Measurements from ENCODE around the gene GTF3C1.

The GTF3C1 gene

DNA sequence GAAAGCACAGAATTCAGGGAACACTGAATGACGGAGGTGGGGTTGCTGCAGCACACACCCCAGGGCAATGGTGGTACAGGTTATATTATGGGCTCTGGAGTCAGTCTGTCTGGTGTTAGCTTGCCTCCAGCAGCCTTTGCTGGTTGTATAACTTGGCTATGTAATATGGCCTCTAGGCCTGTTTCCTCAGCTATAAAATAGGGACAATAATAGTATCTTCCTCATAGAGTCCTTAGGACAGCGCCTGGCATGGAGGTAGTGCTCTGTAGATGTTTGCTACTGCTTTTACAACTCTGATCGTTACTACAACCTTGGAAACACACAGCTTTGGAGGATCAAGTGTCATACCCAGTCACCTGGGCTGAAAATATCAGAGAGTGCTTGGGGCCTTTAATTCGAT is 31.5 kb downstream of the GTF3C1 start:
- DNase-seq: no peak

DNA sequence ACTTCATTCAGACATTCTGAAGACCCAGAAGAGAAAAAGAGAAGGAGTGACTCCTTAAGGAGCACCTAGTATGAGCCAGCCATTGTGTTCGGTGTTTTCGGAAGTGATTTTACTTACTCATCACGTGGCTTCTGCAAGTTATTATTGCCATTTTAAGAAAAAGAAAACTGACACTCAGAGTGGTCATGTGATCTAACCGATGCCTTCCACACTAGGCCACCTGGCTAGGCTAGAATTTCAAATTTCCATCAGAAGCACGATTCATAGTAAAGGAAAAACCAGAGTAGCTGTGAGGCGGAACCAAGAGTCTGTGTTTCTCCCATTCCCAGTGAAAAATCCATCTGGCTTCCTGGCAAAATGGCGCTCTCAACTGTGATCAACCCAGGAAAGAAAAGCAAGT is 32.0 kb downstream of the GTF3C1 start:
- no peak for DNase-seq

GRCh38 chr16:27516365-27516764 is 33.3 kb downstream of the GTF3C1 start:
- no peak for DNase-seq

GRCh38 chr16:27515874-27516353 is 33.8 kb downstream of the GTF3C1 start:
- DNase-seq: peak; percentile 24

DNA sequence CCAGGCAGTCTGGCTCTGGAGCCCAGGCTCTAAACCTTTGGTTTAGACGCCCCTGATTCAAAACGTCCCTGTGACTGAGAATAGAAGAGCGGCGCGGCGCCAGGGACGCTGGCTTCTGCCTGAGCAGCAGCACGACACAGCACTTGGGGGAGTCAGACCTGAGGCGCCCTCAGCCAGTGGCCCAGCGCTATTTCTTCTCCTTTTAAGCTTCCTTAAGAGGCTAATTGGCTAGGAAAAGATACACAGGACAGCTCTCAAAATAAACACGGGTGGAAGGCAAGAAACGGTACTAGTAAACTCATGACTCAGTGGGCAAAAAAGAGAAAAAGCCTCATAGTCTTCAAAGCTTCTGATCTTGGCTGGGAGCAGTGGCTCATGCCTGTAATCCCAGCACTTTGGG is 34.9 kb downstream of the GTF3C1 start:
- no peak for DNase-seq

DNA sequence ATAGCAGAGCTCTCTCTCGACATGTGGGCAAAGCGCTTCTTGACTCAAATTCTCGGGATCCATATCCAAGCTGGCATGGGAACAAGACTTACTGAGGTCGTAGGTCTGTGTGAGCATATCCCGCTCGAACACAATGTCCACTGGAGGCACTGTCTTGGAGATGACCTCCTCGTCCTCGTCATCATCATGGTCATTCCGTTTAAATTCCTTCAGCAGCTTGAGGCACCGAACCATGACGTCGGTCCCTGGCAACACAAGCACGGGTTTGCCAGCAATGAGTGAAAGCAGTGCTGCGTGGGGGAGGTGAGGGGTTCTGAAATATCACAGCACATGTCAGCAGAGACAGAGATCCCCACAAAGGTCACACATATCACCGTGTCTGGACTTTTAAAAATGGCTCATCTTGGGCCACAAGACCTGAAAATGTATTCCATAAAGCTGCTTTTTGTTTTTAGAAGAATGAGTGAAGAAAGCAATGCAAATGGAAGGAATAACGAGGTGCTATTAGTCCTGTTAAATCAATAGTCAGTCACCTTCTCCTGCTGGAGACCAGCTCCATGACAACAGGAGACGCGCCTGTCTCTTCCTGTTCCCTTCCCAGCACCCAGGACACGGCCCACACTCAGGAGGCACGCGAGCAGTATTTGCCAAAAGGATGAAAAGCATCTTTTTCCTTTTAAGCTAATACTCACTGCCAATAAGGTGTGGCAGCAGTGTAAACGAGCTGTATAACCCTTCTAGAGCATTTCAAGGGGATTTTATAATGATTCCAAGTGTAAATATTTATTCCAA is 37.9 kb downstream of the GTF3C1 start:
- no peak for DNase-seq

- DNase-seq: no peak
These were observed 41.2 kb downstream of the GTF3C1 start for GRCh38 chr16:27508476-27508875.

- no peak for DNase-seq
These were observed 42.9 kb downstream of the GTF3C1 start for GRCh38 chr16:27506771-27507170.

GRCh38 chr16:27505297-27506236 is 44.1 kb downstream of the GTF3C1 start:
- DNase-seq: no peak

DNA sequence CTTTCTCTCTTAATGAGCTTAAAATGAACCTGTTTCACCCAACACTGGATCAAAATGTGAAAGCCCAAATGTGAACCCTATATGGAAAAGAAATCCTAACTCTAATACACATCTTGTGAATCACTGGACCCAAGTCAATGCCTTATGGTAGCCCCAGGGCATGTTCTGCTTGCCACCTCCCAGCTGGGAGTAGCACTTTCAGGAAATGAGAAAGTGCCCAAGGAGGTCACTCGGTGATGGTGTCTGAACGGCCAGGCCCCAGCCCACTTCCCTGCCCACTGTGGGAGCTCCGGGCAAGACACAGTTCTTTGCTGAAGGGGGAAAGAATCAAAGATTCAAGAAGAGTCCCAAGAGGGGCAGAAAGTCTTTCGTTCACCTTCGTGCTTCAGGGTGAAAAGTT is 46.1 kb downstream of the GTF3C1 start:
- DNase-seq: no peak

DNA sequence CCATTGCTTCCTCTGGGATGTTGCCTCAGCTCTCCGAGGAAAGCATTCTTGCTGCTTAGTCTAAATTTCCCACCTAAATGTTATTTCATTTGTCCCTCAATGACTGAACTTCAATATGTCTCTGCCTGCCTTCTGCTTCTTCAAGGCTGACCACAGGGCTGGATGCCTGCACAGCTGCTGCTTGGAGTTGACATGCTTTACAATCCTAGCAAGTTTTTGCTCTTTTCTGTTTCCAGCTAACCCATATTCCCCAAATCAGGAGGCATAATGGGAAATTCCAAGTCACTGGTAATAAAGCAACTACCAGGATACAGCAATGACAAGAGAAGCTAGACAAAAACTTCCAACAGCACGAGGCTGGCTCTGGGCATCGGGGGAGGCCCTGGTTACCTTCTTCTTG is 48.9 kb downstream of the GTF3C1 start:
- DNase-seq: no peak

DNA sequence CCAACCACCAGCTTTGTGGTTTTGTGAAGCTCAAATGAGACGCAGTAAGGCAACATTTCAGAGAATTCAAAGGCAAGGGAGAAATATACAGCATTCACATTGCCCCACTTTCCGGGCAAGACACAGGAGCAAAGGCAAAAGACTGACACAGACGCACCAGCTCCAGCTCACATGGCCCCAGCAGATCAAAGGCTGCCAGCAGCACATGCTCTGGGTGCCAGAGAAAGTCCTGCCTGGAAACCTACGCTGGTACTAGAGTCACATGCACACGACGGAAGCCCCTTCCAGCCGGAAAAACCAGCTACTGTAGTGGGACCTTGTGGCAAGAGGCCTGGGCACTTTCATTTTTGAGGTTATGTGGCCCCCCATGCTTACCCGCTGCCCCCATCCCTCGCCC is 50.1 kb downstream of the GTF3C1 start:
- no peak for DNase-seq

DNA sequence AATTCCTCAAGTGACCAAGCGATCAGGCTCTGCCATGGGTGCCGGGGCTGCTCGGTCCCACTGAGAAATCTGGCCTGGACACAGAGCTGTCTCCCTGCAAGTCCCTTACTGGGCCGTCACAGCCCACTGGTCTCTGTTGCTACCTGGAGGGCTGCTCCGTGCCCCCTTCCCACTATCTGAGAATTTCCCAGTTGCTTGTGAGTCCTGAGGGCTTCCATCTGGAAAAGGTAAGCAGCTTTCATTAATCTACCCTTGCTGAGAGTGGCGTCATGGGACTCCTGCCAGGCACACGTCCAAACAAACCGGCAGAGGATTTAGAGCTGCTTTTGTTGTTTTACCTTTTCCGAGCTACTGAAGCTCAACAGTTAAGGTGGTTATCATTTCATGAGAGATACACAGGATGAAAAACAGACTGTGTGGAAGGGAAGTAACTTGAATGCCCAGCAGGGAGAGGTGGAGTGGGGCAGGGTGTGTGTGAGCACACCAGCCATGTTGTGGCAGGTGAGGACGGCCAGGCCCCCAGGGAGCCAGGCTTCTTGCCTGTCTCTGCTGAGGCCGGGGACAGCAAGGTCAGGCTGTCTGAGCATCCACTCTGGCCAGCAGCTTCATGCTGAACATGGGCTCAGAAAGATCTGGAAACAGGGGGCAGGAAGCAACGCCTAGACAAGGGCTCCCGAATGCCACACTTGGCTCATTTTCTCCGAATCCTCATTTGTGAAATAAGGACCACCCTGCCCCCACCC is 50.6 kb downstream of the GTF3C1 start:
- no peak for DNase-seq

DNA sequence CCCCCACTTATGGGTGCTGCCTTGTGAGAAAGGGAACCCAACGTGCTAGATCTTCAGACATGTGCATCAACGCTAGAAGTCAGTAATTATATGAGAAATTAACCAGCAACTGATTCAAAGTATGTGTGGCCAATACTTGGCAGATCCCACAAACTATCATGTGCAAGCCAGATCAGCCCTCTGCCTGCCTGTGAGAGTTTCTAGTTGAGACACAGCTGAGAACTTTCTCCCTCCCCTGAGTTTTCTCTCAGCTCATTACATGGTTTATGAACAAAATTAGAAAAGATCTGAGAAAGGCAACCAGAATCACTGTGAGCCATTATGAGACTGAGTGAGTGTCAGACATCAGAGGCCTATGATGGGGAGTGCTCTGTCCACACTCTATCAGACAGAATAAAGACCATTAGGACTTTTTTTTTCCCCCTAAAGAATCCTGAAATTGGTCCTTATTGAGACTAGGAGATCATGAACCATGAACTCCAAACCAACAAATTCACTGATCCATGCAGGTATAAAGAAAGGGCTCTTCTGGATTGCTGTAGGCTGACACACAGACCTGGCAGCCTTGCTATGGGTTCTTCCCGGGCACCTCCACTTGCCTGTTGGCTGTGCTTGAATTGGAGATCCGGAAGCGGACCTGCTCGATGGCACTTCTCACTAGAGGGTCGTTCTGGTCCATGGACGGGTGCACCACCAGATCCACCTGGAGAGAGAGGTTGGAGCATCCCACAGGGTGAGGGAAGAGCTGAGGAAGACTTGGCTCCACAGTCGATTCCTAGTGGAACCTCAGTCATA is 51.5 kb downstream of the GTF3C1 start:
- DNase-seq: no peak

GRCh38 chr16:27495191-27495590 is 54.5 kb downstream of the GTF3C1 start:
- no peak for DNase-seq

DNA sequence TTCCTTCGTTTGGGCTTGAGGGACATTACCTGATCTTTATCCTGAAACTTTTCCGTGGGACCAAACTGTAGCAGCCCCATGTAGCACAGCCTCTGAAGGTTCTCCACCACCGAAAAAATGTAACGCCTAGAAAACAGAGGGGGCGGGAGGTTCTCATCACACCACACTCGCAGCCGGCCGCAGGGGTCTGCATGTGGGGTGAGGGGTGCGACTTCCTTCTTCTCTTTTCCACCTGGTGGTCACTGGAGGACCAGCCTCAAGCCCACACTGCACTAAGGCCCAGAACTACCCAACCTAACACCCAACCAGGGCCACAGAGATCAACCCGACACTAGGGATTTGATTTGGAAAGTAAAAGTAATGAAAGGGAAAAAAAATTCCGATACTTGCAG is 57.1 kb downstream of the GTF3C1 start:
- no peak for DNase-seq

- peak; percentile 21 for DNase-seq
These were observed 57.7 kb downstream of the GTF3C1 start for GRCh38 chr16:27491894-27492587.

DNA sequence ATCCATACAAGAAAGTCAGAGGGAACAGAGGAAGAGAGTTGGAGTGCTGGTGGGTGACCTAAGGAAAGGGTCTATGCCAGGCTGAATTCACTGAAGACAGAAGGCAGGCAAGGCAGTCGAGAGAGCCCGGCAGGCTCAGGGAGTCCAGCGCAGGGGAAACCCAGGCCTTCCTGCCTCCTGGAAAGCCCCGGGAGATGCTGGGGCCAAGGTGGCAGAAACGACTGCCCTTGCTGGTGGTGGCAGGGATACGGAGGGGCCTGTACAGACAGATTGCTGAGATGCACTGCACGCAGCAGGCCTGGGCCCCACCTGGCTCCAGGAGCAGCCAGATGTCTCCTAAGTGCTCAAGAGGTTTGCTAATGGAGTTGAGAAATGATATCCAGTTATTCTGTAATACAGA is 59.8 kb downstream of the GTF3C1 start:
- DNase-seq: no peak

- DNase-seq: no peak
These were observed 60.3 kb downstream of the GTF3C1 start for GRCh38 chr16:27489421-27489820.

DNA sequence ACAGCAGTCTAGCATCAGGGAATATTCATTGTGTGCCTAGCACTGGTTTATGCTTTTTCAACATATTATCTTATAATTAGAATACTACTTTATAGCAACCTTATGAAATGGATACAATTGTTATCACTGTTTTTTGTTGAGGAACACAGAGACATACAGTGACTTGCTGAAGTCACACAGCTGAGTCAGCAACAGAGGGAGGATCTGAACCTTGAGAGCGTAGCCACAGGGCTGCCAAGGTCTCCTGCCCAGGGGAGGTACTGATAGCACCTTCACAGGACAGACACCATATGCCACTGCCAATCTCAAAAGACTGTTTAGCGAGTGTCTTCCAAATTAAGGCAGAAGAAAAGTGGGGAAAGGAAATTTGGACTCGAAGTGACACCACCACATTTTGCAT is 63.0 kb downstream of the GTF3C1 start:
- DNase-seq: no peak

DNA sequence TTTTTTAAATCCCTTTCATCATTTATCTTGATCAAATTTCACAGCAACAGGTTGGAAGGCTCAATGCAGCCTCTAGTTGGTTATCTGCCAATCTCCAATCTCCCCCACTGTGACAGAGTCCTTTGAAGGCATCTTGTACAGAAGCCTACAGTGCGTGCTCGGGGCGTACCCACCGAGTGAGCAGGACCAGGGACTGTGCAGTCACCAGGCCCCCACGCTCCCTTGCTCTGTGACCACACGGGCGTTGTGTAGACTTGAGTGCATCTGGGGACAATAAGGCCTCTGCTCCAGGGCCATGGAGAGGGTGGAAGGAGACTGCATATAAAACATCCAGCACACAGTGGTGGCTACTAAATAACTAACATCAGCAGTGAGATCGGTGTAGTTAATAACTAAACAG is 63.4 kb downstream of the GTF3C1 start:
- no peak for DNase-seq

DNA sequence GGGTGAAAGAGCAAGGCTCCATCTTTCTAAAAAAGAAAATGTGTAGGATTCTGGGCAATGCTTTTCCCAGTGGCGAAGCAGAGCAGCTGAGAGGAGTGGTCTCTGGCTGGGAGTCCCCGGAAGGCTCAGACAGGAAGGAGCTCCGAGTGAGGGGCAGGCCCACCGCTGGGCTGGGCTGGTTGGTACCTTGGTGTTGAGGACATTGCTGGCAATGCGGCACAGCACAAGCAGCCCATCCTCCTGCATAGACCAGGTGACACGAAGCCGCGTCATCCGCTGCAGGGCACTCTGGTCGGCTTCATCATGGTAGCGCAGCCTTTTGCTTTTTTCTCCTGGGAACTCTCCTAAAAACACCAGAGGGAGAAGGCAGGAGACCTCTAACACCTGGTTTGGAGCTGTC is 63.9 kb downstream of the GTF3C1 start:
- no peak for DNase-seq

Measured in CD4-positive, alpha-beta T cell treated with Interleukin-21 for 1 hour (primary cell).